IMR-90 (cell line): ENCODE measurements around the gene ASCL3. TPM values are rescaled to one million over a fixed set of nuclear protein-coding genes. Genes with fewer than 3 reads are reported as not detected.

ENCODE experiments used
- ATAC-seq: fragments of 200-7000 bp; cut with Tn5 transposase; 2 replicates; pipeline ENCODE4 v1.9.1; 2020; ENCODE audit warnings: low read depth, mild to moderate bottlenecking, moderate library complexity
- BruUV-seq: library from RNA; stranded (reverse); fragments of 400-500 nt; replicated peaks from 2 replicates; lab custom pipeline; 2021; lab: Mats Ljungman, UMichigan
- CTCF ChIA-PET: fragments of 300-600 bp; formaldehyde crosslinking; extraction: SDS; loops from one replicate; lab custom pipeline; 2021; ENCODE audit warnings: antibody characterized with exemption; lab: Yijun Ruan, JAX
- POLR2A ChIA-PET: fragments of 300-600 bp; sonication (Branson Sonifier 250); formaldehyde crosslinking; loops from one replicate; lab custom pipeline; 2022; ENCODE audit warnings: antibody characterized with exemption; ENCODE audit not compliant: unreplicated experiment; lab: Charles Lee
- DNase-seq: peaks from one replicate; pipeline ENCODE4 v3.0.0; 2013
- H2AFZ ChIP-seq: replicated peaks from 2 replicates; pipeline ENCODE3; 2013; ENCODE audit warnings: low read length, mild to moderate bottlenecking; ENCODE audit not compliant: poor library complexity
- H2AK5ac ChIP-seq: 2 replicates; pipeline ENCODE4 v1.6.1; 2013; ENCODE audit warnings: low read depth, low read length, inconsistent platforms
- H2AK9ac ChIP-seq: replicated peaks from 2 replicates; pipeline ENCODE3; 2013; ENCODE audit warnings: mild to moderate bottlenecking, low read depth, low read length, moderate library complexity; ENCODE audit not compliant: poor library complexity
- H2BK120ac ChIP-seq: 2 replicates; pipeline ENCODE4 v1.6.1; 2013; ENCODE audit warnings: low read depth, low read length, inconsistent platforms
- H2BK15ac ChIP-seq: 3 replicates; pipeline ENCODE4 v1.6.1; 2013; ENCODE audit warnings: low read depth, low read length, inconsistent platforms
- H2BK20ac ChIP-seq: 2 replicates; pipeline ENCODE4 v1.6.1; 2013; ENCODE audit warnings: low read depth, mild to moderate bottlenecking, inconsistent platforms, low read length, moderate library complexity
- H2BK5ac ChIP-seq: 2 replicates; pipeline ENCODE4 v1.6.1; 2013; ENCODE audit warnings: mild to moderate bottlenecking, low read depth, low read length, inconsistent platforms; ENCODE audit not compliant: poor library complexity, severe bottlenecking
- H3K14ac ChIP-seq: replicated peaks from 2 replicates; pipeline ENCODE4 v1.6.1; 2013; ENCODE audit warnings: low read depth, low read length, inconsistent platforms
- H3K18ac ChIP-seq: 2 replicates; pipeline ENCODE4 v1.6.1; 2013; ENCODE audit warnings: low read depth, low read length, control low read depth
- H3K23ac ChIP-seq: 2 replicates; pipeline ENCODE4 v1.6.1; 2013; ENCODE audit warnings: low read depth, low read length, inconsistent platforms
- H3K27ac ChIP-seq: 2 replicates; pipeline ENCODE4 v1.5.1; 2013; ENCODE audit warnings: mild to moderate bottlenecking, control low read depth, low read length; ENCODE audit not compliant: insufficient read depth
- H3K27me3 ChIP-seq: 2 replicates; pipeline ENCODE4 v1.6.1; 2013; ENCODE audit warnings: low read length; ENCODE audit not compliant: control insufficient read depth, insufficient read depth
- H3K36me3 ChIP-seq: 2 replicates; pipeline ENCODE4 v1.6.1; 2013; ENCODE audit warnings: low read length, mixed read lengths; ENCODE audit not compliant: control insufficient read depth, insufficient read depth
- H3K4ac ChIP-seq: 2 replicates; pipeline ENCODE4 v1.6.1; 2013; ENCODE audit warnings: low read depth, low read length, inconsistent platforms
- H3K4me1 ChIP-seq: 2 replicates; pipeline ENCODE4 v1.6.1; 2013; ENCODE audit warnings: low read length, mixed read lengths; ENCODE audit not compliant: control insufficient read depth, insufficient read depth
- H3K4me2 ChIP-seq: 2 replicates; pipeline ENCODE4 v1.6.1; 2013; ENCODE audit warnings: low read depth, mild to moderate bottlenecking, control low read depth, low read length, moderate library complexity
- H3K4me3 ChIP-seq: 2 replicates; pipeline ENCODE4 v1.5.1; 2013; ENCODE audit warnings: low read depth, mild to moderate bottlenecking, control low read depth, low read length, moderate library complexity; ENCODE audit not compliant: insufficient read depth
- H3K56ac ChIP-seq: 2 replicates; pipeline ENCODE4 v1.6.1; 2013; ENCODE audit warnings: low read length, inconsistent platforms; ENCODE audit not compliant: insufficient read depth; ENCODE audit errors: extremely low read depth
- H3K79me1 ChIP-seq, 2 experiments: 2 replicates each; pipeline ENCODE4 v1.6.1; 2013; ENCODE audit warnings: low read length in 2 of 2, inconsistent platforms in 1 of 2, low read depth in 1 of 2
- H3K9ac ChIP-seq: 2 replicates; pipeline ENCODE4 v1.6.1; 2013; ENCODE audit warnings: low read depth, low read length, control low read depth
- H3K9me1 ChIP-seq: 2 replicates; pipeline ENCODE4 v1.6.1; 2013; ENCODE audit warnings: low read length, inconsistent platforms; ENCODE audit not compliant: insufficient read depth
- H3K9me3 ChIP-seq: 2 replicates; pipeline ENCODE4 v1.6.1; 2013; ENCODE audit warnings: low read length; ENCODE audit not compliant: control insufficient read depth, insufficient read depth
- H4K20me1 ChIP-seq: 2 replicates; pipeline ENCODE4 v1.6.1; 2013; ENCODE audit warnings: low read length, inconsistent platforms; ENCODE audit not compliant: insufficient read depth
- H4K5ac ChIP-seq: 2 replicates; pipeline ENCODE4 v1.6.1; 2013; ENCODE audit warnings: mild to moderate bottlenecking, low read depth, low read length, control low read depth
- H4K8ac ChIP-seq, 2 experiments: 2 replicates each; pipeline ENCODE4 v1.6.1; 2013; ENCODE audit warnings: low read depth in 2 of 2, low read length in 2 of 2, control low read depth in 1 of 2, inconsistent platforms in 1 of 2
- H4K91ac ChIP-seq: 2 replicates; pipeline ENCODE4 v1.6.1; 2013; ENCODE audit warnings: low read depth, low read length, inconsistent platforms; ENCODE audit not compliant: insufficient read depth
- BHLHE40 ChIP-seq: fragments of 150-350 bp; IDR thresholded peaks from 2 replicates; pipeline ENCODE4 v1.6.1; 2016; ENCODE audit warnings: mild to moderate bottlenecking, low read depth, low read length
- ELK1 ChIP-seq: fragments of 150-350 bp; IDR thresholded peaks from 2 replicates; pipeline ENCODE4 v1.6.1; 2016; ENCODE audit warnings: low read depth, mild to moderate bottlenecking, low read length, moderate library complexity, borderline replicate concordance
- MAFK ChIP-seq: IDR thresholded peaks from 2 replicates; pipeline ENCODE4 v1.6.1; 2012; ENCODE audit warnings: low read depth, low read length, improper control_type of control experiment
- MAZ ChIP-seq: IDR thresholded peaks from 2 replicates; pipeline ENCODE4 v1.6.1; 2012; ENCODE audit warnings: low read depth, mild to moderate bottlenecking, low read length, improper control_type of control experiment, moderate library complexity, borderline replicate concordance
- MXI1 ChIP-seq: IDR thresholded peaks from 2 replicates; pipeline ENCODE4 v1.6.1; 2012; ENCODE audit warnings: low read depth, mild to moderate bottlenecking, low read length, moderate library complexity, borderline replicate concordance
- POLR2A ChIP-seq: IDR thresholded peaks from 2 replicates; pipeline ENCODE4 v1.6.1; 2012; ENCODE audit warnings: mild to moderate bottlenecking, low read depth, low read length
- RAD21 ChIP-seq: IDR thresholded peaks from 2 replicates; pipeline ENCODE4 v1.6.1; 2012; ENCODE audit warnings: low read length, improper control_type of control experiment
- RCOR1 ChIP-seq: IDR thresholded peaks from 2 replicates; pipeline ENCODE4 v1.6.1; 2012; ENCODE audit warnings: mild to moderate bottlenecking, low read length, improper control_type of control experiment; ENCODE audit not compliant: insufficient replicate concordance
- RFX5 ChIP-seq: IDR thresholded peaks from 2 replicates; pipeline ENCODE4 v1.8.0; 2012; ENCODE audit warnings: low read depth, mild to moderate bottlenecking, low read length, moderate library complexity
- SMC3 ChIP-seq: fragments of 150-350 bp; IDR thresholded peaks from 2 replicates; pipeline ENCODE4 v1.6.1; 2016; ENCODE audit warnings: low read depth, mild to moderate bottlenecking, antibody characterized with exemption, low read length, moderate library complexity
- USF2 ChIP-seq: fragments of 150-350 bp; IDR thresholded peaks from 2 replicates; pipeline ENCODE4 v1.6.1; 2017; ENCODE audit warnings: mild to moderate bottlenecking, antibody characterized with exemption, low read length, low read depth
- WGBS, 2 experiments: methylation state at CpG; one replicate each; pipeline versions ENCODE4 v1.1.5 to v1.1.7; 2013; ENCODE audit warnings: missing lambda C conversion rate in 2 of 2; ENCODE audit not compliant: insufficient read length in 1 of 2; ENCODE audit errors: extremely low coverage in 2 of 2; 5-methylcytosine and 5-hydroxymethylcytosine counted together
- dilution Hi-C: fragments of 300-500 bp; cut with HindIII; formaldehyde crosslinking; loops from one replicate; pipeline ENCODE4 v1.14.3; 2018; ENCODE audit warnings: low sequenced_read_pairs; ENCODE audit not compliant: unreplicated experiment
- in situ Hi-C: fragments of 300-500 bp; cut with MboI; formaldehyde crosslinking; loops from 3 replicates; pipeline ENCODE4 v1.14.3; 2019; ENCODE audit warnings: low sequenced_read_pairs, inconsistent platforms, mixed read lengths
- intact Hi-C: fragments of 100-400 bp; cut with micrococcal nuclease; formaldehyde crosslinking; loops from 2 replicates; pipeline ENCODE4 v1.10.0; 2022
- polyA plus RNA-seq, 3 experiments: library from polyadenylated mRNA; depleted of rRNA; stranded (reverse); fragments of >200 nt; gene quantifications; 2 replicates each; pipeline ENCODE4 v1.2.3, GENCODE V29; 2012; ENCODE audit warnings: low replicate concordance in 1 of 3
- total RNA-seq: library from RNA; depleted of rRNA; stranded (reverse); fragments of >200 nt; gene quantifications from 2 replicates; pipeline ENCODE4 v1.2.3, GENCODE V29; 2012

ASCL3 gene
- total and polyA plus RNA-seq, 2 of the 4 experiments (the other 2 are of a cell fraction), result not detected

DNA sequence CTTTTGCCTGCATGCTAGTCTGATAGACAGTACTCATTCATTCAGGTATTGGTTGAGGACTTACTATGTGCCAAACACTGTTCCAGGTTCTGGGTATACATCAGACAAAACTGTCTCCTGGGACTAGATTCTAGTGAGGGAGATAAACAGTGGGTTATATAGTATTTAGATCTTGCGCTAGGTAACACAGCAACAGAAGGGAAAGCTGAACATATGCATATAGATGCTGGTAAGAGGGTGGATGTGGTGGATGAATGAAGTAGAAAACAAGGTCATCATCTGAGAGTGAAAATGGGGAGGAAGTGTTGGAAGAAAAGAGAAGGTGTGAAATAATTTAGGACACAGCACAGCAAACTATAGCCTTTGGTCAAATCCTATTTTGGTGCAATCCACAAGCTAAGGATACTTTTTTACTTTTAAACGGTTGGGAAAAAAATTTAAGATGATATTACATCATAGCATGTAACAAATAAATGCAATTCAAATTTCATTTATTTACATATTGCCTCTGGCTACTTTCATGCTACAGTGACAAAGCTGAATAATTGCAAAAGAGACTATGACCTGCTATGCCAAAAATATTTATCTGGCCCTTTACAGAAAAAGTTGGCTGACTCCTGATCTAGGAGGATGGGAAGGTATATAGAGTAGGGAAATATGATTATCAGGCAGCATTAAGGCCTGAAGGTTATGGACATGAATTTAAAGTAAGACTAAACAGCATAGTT, 28.5 kb upstream of the ASCL3 start:
- no TSS peak for BruUV-seq
- WGBS, 2 experiments, result 100% methylated on average over 1 of the region's 2 CpGs; no CpG with 5 or more reads in 1 of the 2 experiments
- no peaks in the 10 kb centered on the region for H3K27me3 ChIP-seq
- no peak overlapping the region for H3K4me3 ChIP-seq
- no peak overlapping the region for H3K27ac ChIP-seq
- H3K56ac ChIP-seq, result no peak overlapping the region
- H3K4me1 ChIP-seq, result no peaks in the 10 kb centered on the region
- no peak overlapping the region for H3K23ac ChIP-seq
- no peak overlapping the region for H3K4ac ChIP-seq
- H2BK120ac ChIP-seq, result no peak overlapping the region
- no peak overlapping the region for H4K5ac ChIP-seq
- H3K14ac ChIP-seq, result no peak overlapping the region
- no peak overlapping the region for H4K91ac ChIP-seq
- H2BK15ac ChIP-seq, result no peak overlapping the region
- no peaks in the 10 kb centered on the region for H3K9me1 ChIP-seq
- no peak overlapping the region for H2AK9ac ChIP-seq
- no peaks in the 10 kb centered on the region for H3K9me3 ChIP-seq
- H3K36me3 ChIP-seq, result no peaks in the 10 kb centered on the region
- H4K20me1 ChIP-seq, result no peaks in the 10 kb centered on the region
- no peak overlapping the region for H3K4me2 ChIP-seq
- dilution Hi-C loops, result no loop called here
- H2AK5ac ChIP-seq, result no peak overlapping the region
- no peak overlapping the region for H4K8ac ChIP-seq
- no peak overlapping the region for H2BK20ac ChIP-seq
- no peak overlapping the region for H3K18ac ChIP-seq
- H3K79me1 ChIP-seq, result no peaks in the 10 kb centered on the region
- POLR2A ChIA-PET, result no interaction called here
- in situ Hi-C loops, result loop anchor here (25.0 kb wide), 1 partner anchor 734 kb away; no protein-coding TSS in a partner anchor
- DNase-seq (no peak), ATAC-seq (no peak)
- intact Hi-C loops, result no loop called here
- H2BK5ac ChIP-seq, result no peak overlapping the region
- H2AFZ ChIP-seq, result no peak overlapping the region
- H3K9ac ChIP-seq, result no peak overlapping the region
- CTCF ChIA-PET, result no interaction called here
- TF ChIP-seq ELK1, result no peak
- no peak for TF ChIP-seq SMC3
- no peak for TF ChIP-seq RAD21
- TF ChIP-seq RFX5, result no peak
- no peak for TF ChIP-seq BHLHE40
- TF ChIP-seq MAZ, result no peak
- no peak for TF ChIP-seq POLR2A
- no peak for TF ChIP-seq MAFK
- TF ChIP-seq MXI1, result no peak
- TF ChIP-seq USF2, result no peak
- TF ChIP-seq RCOR1, result no peak
